ENCODE measurements around the gene GMFB.

DNA sequence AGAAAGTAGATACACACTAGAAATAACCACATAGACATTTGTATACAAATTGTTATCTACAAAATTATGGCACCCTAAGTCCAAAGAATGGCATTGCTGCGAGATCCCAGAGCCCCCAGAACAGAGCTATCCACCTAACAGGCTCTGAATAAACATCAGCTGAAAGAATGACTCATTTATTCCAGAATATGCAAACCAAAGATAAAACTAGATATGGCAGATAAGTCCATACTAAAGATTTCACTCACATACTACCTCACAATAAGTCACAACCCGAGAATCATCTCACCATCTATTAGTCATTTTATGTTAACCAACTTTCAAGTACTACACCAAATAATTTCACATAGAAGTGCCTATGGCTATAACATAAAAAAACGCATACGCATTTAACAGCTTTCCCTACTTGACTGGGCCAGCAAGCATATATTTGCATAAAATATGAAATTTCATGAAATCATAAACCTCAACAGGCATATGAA is 53.2 kb downstream of the GMFB start:
- TF ChIP-seq EZH2phosphoT487 (IDR thresholded peaks at IDR 0.05; ENCODE audit: low read depth, severe bottlenecking, unreplicated experiment) (no peak), EZH2 (IDR thresholded peaks at IDR 0.05; ENCODE audit: borderline replicate concordance) (no peak)
- TF ChIP-seq, protein P1, sequence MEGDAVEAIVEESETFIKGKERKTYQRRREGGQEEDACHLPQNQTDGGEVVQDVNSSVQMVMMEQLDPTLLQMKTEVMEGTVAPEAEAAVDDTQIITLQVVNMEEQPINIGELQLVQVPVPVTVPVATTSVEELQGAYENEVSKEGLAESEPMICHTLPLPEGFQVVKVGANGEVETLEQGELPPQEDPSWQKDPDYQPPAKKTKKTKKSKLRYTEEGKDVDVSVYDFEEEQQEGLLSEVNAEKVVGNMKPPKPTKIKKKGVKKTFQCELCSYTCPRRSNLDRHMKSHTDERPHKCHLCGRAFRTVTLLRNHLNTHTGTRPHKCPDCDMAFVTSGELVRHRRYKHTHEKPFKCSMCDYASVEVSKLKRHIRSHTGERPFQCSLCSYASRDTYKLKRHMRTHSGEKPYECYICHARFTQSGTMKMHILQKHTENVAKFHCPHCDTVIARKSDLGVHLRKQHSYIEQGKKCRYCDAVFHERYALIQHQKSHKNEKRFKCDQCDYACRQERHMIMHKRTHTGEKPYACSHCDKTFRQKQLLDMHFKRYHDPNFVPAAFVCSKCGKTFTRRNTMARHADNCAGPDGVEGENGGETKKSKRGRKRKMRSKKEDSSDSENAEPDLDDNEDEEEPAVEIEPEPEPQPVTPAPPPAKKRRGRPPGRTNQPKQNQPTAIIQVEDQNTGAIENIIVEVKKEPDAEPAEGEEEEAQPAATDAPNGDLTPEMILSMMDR (IDR thresholded peaks at IDR 0.05; ENCODE audit: poor library complexity), result no peak

Data from hepatocyte (in vitro differentiated cells).